ENCODE data around the gene MAP3K6. TPM values are rescaled to one million over a fixed set of nuclear protein-coding genes. Genes with fewer than 3 reads are reported as not detected.
A peak's percentile ranks its signal among the peaks of the same experiment; 100 is the strongest.

MAP3K6 gene
- total and polyA plus RNA-seq, 2 of the 13 experiments (the other 11 are each of a cell fraction or from before 2014, with no cell fraction given), result 2.7 to 3.2 TPM

DNA sequence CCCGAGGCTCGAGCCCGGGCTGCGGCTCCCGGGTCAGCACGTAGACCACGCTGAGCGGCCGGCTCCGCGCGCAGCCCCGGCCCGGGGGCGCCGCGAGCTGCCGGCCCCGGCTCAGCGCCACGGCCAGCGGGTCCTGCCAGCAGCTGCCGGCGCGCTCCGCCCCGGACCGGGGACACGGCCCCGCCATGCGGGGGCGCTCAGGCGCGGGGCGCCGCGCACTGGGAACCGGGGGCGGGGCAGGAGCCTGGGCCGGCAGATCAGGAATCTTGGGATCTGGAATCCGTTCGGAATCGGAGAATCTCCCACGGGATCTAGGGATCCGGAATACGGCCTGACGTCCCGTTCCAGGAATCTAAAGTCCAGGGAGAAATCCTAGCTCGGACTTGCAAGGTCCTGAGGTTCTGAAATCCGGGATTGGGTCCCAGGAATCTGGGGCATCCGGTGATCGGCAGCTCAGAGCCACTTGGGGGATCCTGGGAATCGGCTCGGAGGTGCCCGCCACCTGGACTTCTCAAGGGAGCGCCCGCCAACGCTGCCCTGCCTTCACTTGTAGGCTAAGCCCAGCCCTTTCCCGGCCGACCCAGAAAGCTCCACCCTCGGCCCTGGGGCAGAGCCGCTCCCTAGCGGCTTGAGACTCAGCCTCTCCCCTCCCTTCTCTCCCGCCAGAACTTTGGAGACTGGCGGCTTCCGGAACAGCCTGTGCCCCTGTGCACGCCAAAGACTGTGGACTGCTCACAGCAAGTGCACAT, at the start of gene MAP3K6 (continued):
- TF ChIP-seq ZNF430 (CRISPR knock-in tag; IDR thresholded peaks at IDR 0.05), result peak; percentile 70; the same call in 1 of the 2 replicates
- TF ChIP-seq TAF1 (CRISPR knock-in tag; IDR thresholded peaks at IDR 0.05), result no peak; the same call in 1 of the 2 replicates
- TF ChIP-seq KLF13 (CRISPR knock-in tag; IDR thresholded peaks at IDR 0.05), result no peak
- no peak for TF ChIP-seq ZNF891 (CRISPR knock-in tag; IDR thresholded peaks at IDR 0.05)
- no peak for TF ChIP-seq SATB2 (CRISPR knock-in tag; IDR thresholded peaks at IDR 0.05)
- no peak for TF ChIP-seq SSRP1 (CRISPR knock-in tag; IDR thresholded peaks at IDR 0.05)
- TF ChIP-seq, protein P1, sequence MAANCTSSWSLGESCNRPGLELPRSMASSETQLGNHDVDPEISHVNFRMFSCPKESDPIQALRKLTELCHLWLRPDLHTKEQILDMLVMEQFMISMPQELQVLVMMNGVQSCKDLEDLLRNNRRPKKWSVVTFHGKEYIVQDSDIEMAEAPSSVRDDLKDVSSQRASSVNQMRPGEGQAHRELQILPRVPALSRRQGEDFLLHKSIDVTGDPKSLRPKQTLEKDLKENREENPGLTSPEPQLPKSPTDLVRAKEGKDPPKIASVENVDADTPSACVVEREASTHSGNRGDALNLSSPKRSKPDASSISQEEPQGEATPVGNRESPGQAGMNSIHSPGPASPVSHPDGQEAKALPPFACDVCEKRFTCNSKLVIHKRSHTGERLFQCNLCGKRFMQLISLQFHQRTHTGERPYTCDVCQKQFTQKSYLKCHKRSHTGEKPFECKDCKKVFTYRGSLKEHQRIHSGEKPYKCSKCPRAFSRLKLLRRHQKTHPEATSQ (CRISPR knock-in tag; IDR thresholded peaks at IDR 0.05; ENCODE audit: borderline replicate concordance), result no peak
- no peak for TF ChIP-seq MAF1 (CRISPR knock-in tag; IDR thresholded peaks at IDR 0.05; ENCODE audit: borderline replicate concordance)
- TF ChIP-seq ZNF788 (CRISPR knock-in tag; IDR thresholded peaks at IDR 0.05; ENCODE audit: borderline replicate concordance), result 0 out of 2 replicates have a peak, but pooled peaks have one; percentile 42
- no peak for TF ChIP-seq CBX1 (IDR thresholded peaks at IDR 0.05; ENCODE audit: low read depth)
- TF ChIP-seq, protein P2, sequence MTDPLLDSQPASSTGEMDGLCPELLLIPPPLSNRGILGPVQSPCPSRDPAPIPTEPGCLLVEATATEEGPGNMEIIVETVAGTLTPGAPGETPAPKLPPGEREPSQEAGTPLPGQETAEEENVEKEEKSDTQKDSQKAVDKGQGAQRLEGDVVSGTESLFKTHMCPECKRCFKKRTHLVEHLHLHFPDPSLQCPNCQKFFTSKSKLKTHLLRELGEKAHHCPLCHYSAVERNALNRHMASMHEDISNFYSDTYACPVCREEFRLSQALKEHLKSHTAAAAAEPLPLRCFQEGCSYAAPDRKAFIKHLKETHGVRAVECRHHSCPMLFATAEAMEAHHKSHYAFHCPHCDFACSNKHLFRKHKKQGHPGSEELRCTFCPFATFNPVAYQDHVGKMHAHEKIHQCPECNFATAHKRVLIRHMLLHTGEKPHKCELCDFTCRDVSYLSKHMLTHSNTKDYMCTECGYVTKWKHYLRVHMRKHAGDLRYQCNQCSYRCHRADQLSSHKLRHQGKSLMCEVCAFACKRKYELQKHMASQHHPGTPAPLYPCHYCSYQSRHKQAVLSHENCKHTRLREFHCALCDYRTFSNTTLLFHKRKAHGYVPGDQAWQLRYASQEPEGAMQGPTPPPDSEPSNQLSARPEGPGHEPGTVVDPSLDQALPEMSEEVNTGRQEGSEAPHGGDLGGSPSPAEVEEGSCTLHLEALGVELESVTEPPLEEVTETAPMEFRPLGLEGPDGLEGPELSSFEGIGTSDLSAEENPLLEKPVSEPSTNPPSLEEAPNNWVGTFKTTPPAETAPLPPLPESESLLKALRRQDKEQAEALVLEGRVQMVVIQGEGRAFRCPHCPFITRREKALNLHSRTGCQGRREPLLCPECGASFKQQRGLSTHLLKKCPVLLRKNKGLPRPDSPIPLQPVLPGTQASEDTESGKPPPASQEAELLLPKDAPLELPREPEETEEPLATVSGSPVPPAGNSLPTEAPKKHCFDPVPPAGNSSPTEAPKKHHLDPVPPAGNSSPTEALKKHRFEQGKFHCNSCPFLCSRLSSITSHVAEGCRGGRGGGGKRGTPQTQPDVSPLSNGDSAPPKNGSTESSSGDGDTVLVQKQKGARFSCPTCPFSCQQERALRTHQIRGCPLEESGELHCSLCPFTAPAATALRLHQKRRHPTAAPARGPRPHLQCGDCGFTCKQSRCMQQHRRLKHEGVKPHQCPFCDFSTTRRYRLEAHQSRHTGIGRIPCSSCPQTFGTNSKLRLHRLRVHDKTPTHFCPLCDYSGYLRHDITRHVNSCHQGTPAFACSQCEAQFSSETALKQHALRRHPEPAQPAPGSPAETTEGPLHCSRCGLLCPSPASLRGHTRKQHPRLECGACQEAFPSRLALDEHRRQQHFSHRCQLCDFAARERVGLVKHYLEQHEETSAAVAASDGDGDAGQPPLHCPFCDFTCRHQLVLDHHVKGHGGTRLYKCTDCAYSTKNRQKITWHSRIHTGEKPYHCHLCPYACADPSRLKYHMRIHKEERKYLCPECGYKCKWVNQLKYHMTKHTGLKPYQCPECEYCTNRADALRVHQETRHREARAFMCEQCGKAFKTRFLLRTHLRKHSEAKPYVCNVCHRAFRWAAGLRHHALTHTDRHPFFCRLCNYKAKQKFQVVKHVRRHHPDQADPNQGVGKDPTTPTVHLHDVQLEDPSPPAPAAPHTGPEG (CRISPR knock-in tag; IDR thresholded peaks at IDR 0.05), result no peak
- TF ChIP-seq, protein P3, sequence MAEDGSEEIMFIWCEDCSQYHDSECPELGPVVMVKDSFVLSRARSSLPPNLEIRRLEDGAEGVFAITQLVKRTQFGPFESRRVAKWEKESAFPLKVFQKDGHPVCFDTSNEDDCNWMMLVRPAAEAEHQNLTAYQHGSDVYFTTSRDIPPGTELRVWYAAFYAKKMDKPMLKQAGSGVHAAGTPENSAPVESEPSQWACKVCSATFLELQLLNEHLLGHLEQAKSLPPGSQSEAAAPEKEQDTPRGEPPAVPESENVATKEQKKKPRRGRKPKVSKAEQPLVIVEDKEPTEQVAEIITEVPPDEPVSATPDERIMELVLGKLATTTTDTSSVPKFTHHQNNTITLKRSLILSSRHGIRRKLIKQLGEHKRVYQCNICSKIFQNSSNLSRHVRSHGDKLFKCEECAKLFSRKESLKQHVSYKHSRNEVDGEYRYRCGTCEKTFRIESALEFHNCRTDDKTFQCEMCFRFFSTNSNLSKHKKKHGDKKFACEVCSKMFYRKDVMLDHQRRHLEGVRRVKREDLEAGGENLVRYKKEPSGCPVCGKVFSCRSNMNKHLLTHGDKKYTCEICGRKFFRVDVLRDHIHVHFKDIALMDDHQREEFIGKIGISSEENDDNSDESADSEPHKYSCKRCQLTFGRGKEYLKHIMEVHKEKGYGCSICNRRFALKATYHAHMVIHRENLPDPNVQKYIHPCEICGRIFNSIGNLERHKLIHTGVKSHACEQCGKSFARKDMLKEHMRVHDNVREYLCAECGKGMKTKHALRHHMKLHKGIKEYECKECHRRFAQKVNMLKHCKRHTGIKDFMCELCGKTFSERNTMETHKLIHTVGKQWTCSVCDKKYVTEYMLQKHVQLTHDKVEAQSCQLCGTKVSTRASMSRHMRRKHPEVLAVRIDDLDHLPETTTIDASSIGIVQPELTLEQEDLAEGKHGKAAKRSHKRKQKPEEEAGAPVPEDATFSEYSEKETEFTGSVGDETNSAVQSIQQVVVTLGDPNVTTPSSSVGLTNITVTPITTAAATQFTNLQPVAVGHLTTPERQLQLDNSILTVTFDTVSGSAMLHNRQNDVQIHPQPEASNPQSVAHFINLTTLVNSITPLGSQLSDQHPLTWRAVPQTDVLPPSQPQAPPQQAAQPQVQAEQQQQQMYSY (CRISPR knock-in tag; IDR thresholded peaks at IDR 0.05), result peak; percentile 90
- TF ChIP-seq ZNF749 (CRISPR knock-in tag; IDR thresholded peaks at IDR 0.05; ENCODE audit: borderline replicate concordance), result no peak
- no peak for TF ChIP-seq MYNN (CRISPR knock-in tag; IDR thresholded peaks at IDR 0.05; ENCODE audit: low read depth)
- TF ChIP-seq MBNL3 (CRISPR knock-in tag; conservative IDR thresholded peaks at IDR 0.05), result no peak
- TF ChIP-seq SALL2 (CRISPR knock-in tag; IDR thresholded peaks at IDR 0.05), result no peak
- TF ChIP-seq ZNF546 (CRISPR knock-in tag; conservative IDR thresholded peaks at IDR 0.05), result no peak
